Central memory CD4-positive, alpha-beta T cell (primary cell): Measurements from ENCODE around the gene RNF144A.
A peak's percentile ranks its signal among the peaks of the same experiment; 100 is the strongest.
"Not testable (repeated sequence)": the region's sequence is repeated elsewhere in the genome, so short reads cannot be mapped to it uniquely, and the experiment has no call there.

Experiments
- DNase-seq: peaks from one replicate; pipeline ENCODE4 v3.0.0; 2022
- total RNA-seq, 3 experiments: gene quantifications; one replicate each; lab custom pipeline; 2026; lab: John Stamatoyannopoulos, UW

RNF144A gene, protein sequence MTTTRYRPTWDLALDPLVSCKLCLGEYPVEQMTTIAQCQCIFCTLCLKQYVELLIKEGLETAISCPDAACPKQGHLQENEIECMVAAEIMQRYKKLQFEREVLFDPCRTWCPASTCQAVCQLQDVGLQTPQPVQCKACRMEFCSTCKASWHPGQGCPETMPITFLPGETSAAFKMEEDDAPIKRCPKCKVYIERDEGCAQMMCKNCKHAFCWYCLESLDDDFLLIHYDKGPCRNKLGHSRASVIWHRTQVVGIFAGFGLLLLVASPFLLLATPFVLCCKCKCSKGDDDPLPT
- 53.4 to 338 (median 74.3) reads per million in 3 experiments for total RNA-seq

GRCh38 chr2:6917071-6917760 is at the start of gene RNF144A:
TSS of gene RNF144A (plus strand) at chr2:6917412. CDS start at chr2:6996927, 79,515 bp downstream.
- DNase-seq, result peak; percentile 71

- no peak for DNase-seq
These were observed 44.8 kb upstream of the RNF144A start for GRCh38 chr2:6872394-6872793.

- DNase-seq, result no peak
These were observed 43.2 kb upstream of the RNF144A start for GRCh38 chr2:6874032-6874431.

GRCh38 chr2:6876309-6876708 is 40.9 kb upstream of the RNF144A start:
- no peak for DNase-seq

DNA sequence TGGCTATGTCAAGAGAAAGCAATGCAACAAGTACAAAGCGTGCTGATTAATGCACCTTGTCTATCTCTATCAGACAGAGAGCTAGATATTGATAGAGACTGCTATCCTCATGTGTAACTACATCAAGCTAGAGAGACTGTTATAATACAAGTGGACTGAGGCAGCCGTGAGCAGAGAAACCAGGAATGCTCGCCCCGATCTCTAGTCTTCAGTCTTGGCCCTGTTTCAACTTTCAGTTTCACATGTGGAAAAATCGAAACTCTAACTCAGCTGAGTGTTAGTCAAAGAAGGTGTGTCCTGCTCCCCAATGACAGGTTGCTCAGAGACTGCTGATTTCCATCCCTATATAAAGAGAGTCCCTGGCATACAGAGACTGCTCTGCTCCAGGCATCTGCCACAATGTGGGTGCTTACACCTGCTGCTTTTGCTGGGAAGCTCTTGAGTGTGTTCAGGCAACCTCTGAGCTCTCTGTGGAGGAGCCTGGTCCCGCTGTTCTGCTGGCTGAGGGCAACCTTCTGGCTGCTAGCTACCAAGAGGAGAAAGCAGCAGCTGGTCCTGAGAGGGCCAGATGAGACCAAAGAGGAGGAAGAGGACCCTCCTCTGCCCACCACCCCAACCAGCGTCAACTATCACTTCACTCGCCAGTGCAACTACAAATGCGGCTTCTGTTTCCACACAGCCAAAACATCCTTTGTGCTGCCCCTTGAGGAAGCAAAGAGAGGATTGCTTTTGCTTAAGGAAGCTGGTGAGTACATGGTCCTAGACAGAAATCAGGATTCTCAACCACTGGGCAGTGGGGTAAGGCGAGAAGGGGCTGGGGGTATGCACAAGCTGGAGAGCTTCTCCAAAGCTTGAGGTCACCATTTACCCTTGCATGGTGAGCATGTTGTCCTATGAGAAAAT is 39.6 kb upstream of the RNF144A start, which contains the start of gene RSAD2:
Gene RSAD2 (plus strand): TSS at position 376 of the 903 bp plus-strand sequence. CDS start 24 bp downstream, at position 400.
- DNase-seq, result peak; percentile 57

GRCh38 chr2:6878549-6878948 is 38.7 kb upstream of the RNF144A start:
- DNase-seq, result no peak

GRCh38 chr2:6879011-6879410 is 38.2 kb upstream of the RNF144A start:
- no peak for DNase-seq

DNA sequence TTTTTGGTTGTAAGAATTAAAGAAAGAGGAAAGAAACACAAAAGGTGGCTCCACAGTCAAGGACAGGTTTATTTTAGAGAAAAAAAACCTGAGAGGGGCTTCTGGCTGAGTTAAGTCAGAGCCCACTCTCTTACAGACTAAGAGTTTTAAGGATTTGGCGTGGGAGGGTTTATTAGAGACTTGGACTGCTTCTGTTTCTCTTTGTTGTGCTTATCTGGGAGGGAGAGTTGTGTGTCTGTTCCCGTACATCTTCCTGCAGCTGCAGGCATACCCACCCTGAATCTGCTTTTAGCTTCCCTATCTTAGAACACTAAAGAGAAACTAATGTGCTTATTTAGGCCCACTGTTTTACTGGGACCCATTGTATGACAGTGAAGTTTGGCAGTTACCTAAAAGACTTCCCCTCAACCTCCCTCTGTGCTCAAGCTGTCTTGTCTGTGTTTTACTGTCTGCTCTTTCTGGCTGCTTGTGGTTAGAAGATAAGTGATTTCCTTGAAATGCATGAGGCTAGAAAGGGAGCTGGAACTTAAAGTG is 36.9 kb upstream of the RNF144A start:
- peak; percentile 34 for DNase-seq

DNA sequence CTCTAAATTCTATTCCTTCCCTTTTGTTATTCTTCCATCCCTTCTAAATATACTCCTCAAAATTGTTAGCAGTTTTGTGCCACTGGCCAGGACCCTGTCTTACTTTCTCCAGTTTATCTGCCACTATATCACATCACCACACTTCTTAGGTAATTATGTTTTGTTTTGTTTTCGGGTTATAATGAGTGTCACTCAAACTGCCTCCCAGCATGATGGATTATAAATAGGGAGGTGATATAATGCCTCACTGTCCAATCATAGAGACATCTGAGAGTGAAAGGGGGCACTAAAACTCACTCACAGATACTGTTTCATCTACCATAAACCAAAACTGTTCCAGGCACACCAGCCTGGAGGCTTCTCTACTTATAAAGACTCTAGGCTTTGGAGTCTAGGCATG is 36.2 kb upstream of the RNF144A start:
- no peak for DNase-seq

- DNase-seq, result no peak
These were observed 35.7 kb upstream of the RNF144A start for GRCh38 chr2:6881516-6881915.

DNA sequence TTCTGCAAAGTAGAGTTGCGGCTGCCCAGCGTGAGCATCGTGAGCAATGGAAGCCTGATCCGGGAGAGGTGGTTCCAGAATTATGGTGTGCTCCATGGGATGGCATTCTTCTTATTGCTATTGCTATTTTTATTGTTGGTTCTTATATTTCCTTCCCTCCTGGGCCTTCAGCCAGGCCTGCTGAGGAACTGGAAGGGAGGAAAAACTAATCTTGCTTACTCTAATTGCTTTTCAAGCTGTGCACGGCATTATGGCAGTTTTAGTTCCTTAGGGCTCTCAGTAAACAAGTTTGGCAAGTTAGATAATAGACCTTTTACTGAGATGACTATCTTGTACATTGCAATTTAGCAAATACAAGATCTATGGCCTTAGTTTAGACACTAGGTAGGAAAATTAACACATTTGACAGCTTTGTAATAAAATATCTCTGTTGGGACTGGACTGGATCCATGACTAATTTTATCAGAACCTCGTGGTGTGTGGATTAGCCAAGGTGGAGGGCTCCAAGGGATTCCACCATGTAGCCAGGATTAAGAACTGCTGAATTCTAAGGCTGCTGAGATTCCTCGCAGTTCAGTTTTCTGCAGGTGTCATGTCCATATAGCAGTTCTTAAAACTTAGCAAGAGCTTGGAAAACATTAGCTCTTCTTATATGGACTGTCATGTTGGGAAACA is 33.6 kb upstream of the RNF144A start:
- no peak for DNase-seq

GRCh38 chr2:6885551-6885950 is 31.7 kb upstream of the RNF144A start:
- no peak for DNase-seq

GRCh38 chr2:6885968-6886367 is 31.2 kb upstream of the RNF144A start:
- no peak for DNase-seq

DNA sequence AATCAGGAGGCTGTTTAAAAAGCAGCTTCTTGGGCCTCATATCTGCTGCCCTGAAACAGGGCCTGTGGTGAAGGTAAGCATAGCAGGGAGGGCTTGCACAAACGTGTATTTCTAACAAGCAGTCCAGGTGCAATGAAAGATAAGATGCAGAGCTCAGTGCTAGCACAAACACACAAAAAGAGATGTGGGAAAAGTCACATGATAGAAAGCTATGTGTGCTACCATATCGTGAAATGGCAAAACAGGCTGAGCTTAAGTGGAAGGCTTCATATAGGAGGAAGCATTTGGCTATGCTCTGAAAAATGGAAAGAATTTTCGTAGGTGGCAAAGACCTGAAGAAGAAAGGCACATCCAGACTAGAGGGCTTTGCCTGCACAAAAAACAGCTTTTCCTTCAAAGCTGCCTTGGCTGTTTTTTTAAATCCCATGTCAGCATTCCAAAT is 29.4 kb upstream of the RNF144A start:
- no peak for DNase-seq

DNA sequence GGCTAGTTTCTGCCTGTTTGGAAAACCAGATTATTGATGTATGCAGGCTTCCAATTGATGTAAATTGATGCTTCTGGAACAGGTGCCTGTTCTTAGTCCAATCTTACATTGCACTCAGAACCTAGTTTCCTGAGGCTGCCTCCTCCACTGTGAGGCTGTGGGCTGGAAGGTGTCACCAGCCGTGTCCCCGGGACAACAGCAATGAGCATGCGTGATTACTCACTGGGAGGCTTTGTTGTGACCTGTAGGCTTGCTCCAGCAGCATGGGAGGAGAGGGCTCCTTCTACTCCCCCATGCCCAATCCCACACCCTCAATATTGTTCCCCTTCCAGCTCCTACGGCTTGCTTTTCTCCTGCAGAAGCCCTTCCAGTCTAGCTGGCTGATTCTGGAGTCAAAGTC is 28.5 kb upstream of the RNF144A start:
- no peak for DNase-seq

DNA sequence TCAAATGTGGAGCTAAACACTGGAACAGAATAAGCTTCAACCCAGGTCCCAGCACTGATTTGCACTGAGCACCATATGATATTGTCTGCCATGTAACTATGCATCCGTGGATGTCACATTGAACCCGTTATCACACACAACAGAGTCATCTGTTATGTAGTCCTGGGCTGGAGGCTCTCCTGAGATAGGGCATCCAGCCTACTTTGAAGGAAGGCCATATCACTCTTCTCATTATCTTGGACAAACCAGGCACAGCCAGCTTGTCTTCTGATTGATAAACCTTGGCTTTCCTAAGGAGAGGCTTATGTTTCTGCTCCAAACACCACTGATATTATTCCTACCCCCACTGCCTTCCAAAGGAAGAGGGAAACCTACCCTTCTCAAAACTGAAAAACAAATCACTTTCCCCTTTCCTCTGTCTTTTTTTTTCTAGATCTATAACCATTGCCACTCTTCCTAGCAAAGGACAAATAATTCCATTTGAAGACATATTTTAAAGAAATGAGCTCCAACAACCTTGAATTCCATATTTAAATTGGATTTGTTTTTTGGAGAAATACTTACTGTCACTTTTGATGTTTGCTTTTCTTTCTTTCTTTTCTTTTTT is 23.2 kb upstream of the RNF144A start:
- no peak for DNase-seq

DNA sequence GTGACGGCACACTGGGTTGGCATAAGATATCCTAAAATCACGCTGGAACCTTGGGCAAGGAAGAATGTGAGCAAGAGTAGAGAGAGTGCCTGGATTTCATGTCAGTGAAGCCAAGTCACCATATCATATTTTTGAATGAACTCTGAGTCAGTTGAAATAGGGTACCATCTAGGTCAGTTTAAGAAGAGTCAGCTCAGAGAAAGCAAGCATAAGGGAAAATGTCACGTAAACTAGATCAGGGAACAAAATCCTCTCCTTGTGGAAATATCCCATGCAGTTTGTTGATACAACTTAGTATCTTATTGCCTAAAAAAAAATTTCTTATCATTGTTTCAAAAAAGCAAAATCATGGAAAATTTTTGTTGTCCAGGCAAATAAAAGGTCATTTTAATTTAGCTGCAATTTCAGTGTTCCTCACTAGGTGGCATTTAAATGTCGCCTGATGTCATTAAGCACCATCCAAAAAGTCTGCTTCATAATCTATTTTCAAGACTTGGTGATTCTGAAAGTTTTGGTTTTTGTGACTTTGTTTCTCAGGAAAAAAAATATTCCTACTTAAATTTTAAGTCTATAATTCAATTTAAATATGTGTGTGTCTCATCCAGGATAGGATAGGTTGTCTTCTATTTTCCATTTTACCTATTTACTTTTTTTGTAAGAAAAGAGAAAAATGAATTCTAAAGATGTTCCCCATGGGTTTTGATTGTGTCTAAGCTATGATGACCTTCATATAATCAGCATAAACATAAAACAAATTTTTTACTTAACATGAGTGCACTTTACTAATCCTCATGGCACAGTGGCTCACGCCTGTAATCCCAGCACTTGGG is 20.1 kb upstream of the RNF144A start:
- DNase-seq, result peak; percentile 36

- DNase-seq, result not testable (repeated sequence)
These were observed 14.6 kb upstream of the RNF144A start for GRCh38 chr2:6902581-6902980.

GRCh38 chr2:6905668-6906067 is 11.5 kb upstream of the RNF144A start:
- DNase-seq, result no peak

GRCh38 chr2:6906165-6906741 is 11.0 kb upstream of the RNF144A start:
- DNase-seq, result no peak
